D721Med (cell line): Measurements from ENCODE around the gene NR2F1-AS1.

Source experiments
- DNase-seq: peaks from one replicate; pipeline ENCODE4 v3.0.0; 2011; ENCODE audit warnings: low spot score; ENCODE audit not compliant: insufficient read length
- FAIRE-seq: peaks from 2 replicates; lab custom pipeline; 2011; peaks lifted over from hg19 to GRCh38; lab: Jason Lieb, UNC
- CTCF ChIP-seq: IDR thresholded peaks from 2 replicates; pipeline ENCODE4 v1.5.1; 2012; ENCODE audit warnings: mild to moderate bottlenecking, control low read depth; ENCODE audit not compliant: insufficient read depth; ENCODE audit errors: missing control alignments

Gene NR2F1-AS1

DNA sequence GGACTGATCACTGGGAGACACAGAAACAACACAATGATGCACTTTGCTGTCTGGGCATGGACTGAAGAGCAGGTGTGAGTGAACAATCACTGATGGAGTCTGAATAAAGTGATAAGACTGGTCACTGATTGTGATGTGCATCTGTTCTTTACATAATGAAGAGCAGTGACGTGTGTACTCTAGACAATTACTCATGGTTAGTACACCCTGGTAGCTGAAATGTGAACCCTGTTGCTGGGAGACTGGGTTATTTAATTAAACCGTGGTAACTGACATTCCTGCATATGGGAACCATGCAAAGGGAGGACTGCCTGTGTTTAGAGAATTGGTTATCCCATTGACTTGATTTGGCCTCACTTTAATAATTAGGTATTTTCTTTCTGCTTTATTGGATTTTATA lies 202.9 kb downstream of the NR2F1-AS1 start:
- no peak for FAIRE-seq
- TF ChIP-seq CTCF: no peak
- no peak for DNase-seq

DNA sequence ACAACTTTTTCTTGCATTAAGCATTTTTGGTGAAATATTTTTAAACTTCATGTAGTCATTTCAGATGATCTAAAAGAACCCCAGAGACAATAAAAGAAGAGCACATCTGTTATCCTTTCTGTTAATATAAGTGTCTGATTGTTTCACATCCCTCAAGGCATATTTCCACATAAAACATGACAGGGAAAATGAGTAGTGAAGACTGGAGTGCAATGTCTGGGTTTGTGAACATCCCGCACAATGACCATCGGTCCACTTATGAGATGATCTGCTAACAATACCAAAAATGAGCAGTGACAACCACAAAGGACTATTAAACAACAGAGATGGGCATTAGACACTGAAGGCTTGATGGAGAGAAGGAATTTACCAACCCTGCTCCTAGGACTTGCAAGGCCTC lies 209.1 kb downstream of the NR2F1-AS1 start:
- no peak for TF ChIP-seq CTCF
- FAIRE-seq (no peak), DNase-seq (no peak)

DNA sequence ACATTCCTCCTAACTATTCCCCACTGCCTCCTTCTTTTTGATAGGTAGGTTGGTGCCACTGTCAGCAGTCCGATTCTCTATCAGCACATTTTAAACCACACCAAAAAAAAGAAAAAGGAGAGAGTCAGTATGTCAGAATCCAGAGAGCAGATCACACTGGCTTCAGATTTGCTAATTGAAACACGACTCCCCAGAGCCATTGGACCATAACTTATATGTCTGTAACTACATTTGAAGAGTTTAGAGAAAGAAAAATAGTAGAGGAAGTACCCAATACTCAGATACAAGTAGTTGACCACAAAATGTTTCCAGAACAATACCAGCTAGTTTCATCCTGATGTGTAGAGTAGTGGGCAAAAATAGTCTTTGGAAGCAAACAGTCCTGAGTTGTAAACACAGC lies 216.6 kb downstream of the NR2F1-AS1 start:
- no peak for TF ChIP-seq CTCF
- FAIRE-seq: no peak
- DNase-seq: no peak

- DNase-seq (no peak), FAIRE-seq (no peak)
- TF ChIP-seq CTCF: no peak
Observed at GRCh38 chr5:93360436-93361088, 220.5 kb downstream of the NR2F1-AS1 start.

DNA sequence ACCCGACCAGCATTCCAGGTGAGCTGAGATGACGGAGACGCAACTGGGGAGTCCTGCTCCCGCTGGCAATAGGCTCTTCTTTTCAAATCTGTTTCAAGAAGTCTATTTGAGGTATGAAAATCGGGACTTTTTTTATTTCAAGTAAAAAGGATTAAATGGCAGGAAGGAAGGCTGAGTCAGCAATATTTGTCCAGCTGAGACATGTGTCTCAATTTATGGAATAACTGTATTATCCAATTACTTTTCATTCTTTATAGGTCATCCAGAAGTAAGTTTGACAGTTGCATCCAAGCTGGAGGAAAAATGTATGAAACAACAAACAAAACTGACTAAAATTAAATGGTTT lies 221.1 kb downstream of the NR2F1-AS1 start:
- TF ChIP-seq CTCF: no peak
- DNase-seq (no peak), FAIRE-seq (no peak)
